ENCODE data around the gene LIG1.

GRCh38 chr19:48218997-48219396 lies 48.9 kb upstream of the LIG1 start:
- TF ChIP-seq EZH2 (IDR thresholded peaks at IDR 0.05): no peak
- TF ChIP-seq POLR2AphosphoS5 (IDR thresholded peaks at IDR 0.05; ENCODE audit: borderline replicate concordance, low read depth, low read length): no peak
